Measurements from ENCODE around the gene DLG2. TPM values are rescaled to one million over a fixed set of nuclear protein-coding genes. Genes with fewer than 3 reads are reported as not detected.

Gene DLG2
- total and polyA plus RNA-seq, 2 of the 4 experiments (the other 2 are of a cell fraction), result 0.31 to 0.36 TPM

GRCh38 chr11:83475760-83476159 lies 2151.4 kb downstream of the DLG2 start:
- BruUV-seq (replicated peaks), result no TSS peak
- dilution Hi-C loops (cut with HindIII; ENCODE audit: low sequenced_read_pairs, unreplicated experiment), result no loop called here
- Histone ChIP-seq H2BK15ac (ENCODE audit: low read depth, low read length) (no peak overlapping the region), H3K9ac (ENCODE audit: low read depth, low read length) (no peak overlapping the region), H4K20me1 (ENCODE audit: insufficient read depth, low read length) (no peaks in the 10 kb centered on the region), H3K23ac (ENCODE audit: low read depth, low read length) (no peak overlapping the region), H3K27ac (ENCODE audit: insufficient read depth, low read length) (no peak overlapping the region), H2BK120ac (ENCODE audit: low read depth, low read length) (no peak overlapping the region), H3K4me2 (ENCODE audit: low read depth, low read length) (no peak overlapping the region), H4K8ac (ENCODE audit: low read depth in 2 of 2, low read length in 2 of 2) (no peak overlapping the region), H3K27me3 (ENCODE audit: control insufficient read depth, insufficient read depth, low read length) (no peaks in the 10 kb centered on the region), H3K18ac (ENCODE audit: low read depth, low read length) (no peak overlapping the region), H2AK9ac (replicated peaks; ENCODE audit: low read depth, low read length, poor library complexity) (no peak overlapping the region), H3K79me1 (ENCODE audit: low read depth in 1 of 2, low read length in 2 of 2) (no peaks in the 10 kb centered on the region), H2BK5ac (ENCODE audit: low read depth, low read length, poor library complexity, severe bottlenecking) (no peak overlapping the region), H3K9me3 (ENCODE audit: control insufficient read depth, insufficient read depth, low read length) (no peaks in the 10 kb centered on the region), H2BK20ac (ENCODE audit: low read depth, low read length) (no peak overlapping the region), H4K5ac (ENCODE audit: low read depth, low read length) (no peak overlapping the region), H3K4me1 (ENCODE audit: control insufficient read depth, insufficient read depth, low read length) (no peaks in the 10 kb centered on the region), H2AK5ac (ENCODE audit: low read depth, low read length) (no peak overlapping the region), H3K14ac (replicated peaks; ENCODE audit: low read depth, low read length) (no peak overlapping the region), H3K56ac (ENCODE audit: extremely low read depth, insufficient read depth, low read length) (no peak overlapping the region), H3K4ac (ENCODE audit: low read depth, low read length) (no peak overlapping the region), H4K91ac (ENCODE audit: insufficient read depth, low read depth, low read length) (no peak overlapping the region), H3K9me1 (ENCODE audit: insufficient read depth, low read length) (no peaks in the 10 kb centered on the region), H2AFZ (replicated peaks; ENCODE audit: low read length, poor library complexity) (no peak overlapping the region), H3K4me3 (ENCODE audit: insufficient read depth, low read depth, low read length) (no peak overlapping the region), H3K36me3 (ENCODE audit: control insufficient read depth, insufficient read depth, low read length) (no peaks in the 10 kb centered on the region)
- ATAC-seq (ENCODE audit: low read depth) (no peak), DNase-seq (no peak)
- TF ChIP-seq, protein P1, sequence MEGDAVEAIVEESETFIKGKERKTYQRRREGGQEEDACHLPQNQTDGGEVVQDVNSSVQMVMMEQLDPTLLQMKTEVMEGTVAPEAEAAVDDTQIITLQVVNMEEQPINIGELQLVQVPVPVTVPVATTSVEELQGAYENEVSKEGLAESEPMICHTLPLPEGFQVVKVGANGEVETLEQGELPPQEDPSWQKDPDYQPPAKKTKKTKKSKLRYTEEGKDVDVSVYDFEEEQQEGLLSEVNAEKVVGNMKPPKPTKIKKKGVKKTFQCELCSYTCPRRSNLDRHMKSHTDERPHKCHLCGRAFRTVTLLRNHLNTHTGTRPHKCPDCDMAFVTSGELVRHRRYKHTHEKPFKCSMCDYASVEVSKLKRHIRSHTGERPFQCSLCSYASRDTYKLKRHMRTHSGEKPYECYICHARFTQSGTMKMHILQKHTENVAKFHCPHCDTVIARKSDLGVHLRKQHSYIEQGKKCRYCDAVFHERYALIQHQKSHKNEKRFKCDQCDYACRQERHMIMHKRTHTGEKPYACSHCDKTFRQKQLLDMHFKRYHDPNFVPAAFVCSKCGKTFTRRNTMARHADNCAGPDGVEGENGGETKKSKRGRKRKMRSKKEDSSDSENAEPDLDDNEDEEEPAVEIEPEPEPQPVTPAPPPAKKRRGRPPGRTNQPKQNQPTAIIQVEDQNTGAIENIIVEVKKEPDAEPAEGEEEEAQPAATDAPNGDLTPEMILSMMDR (conservative IDR thresholded peaks at IDR 0.05; ENCODE audit: low read depth, low read length), result no peak
- TF ChIP-seq CHD1 (IDR thresholded peaks at IDR 0.05; ENCODE audit: low read depth, low read length) (no peak), ELK1 (IDR thresholded peaks at IDR 0.05; ENCODE audit: borderline replicate concordance, low read depth, low read length) (no peak), FOS (IDR thresholded peaks at IDR 0.05; ENCODE audit: low read depth, low read length) (no peak), RFX5 (IDR thresholded peaks at IDR 0.05; ENCODE audit: low read depth, low read length) (no peak), NFE2L2 (IDR thresholded peaks at IDR 0.05; ENCODE audit: low read depth, low read length) (no peak), POLR2A (IDR thresholded peaks at IDR 0.05; ENCODE audit: low read depth, low read length) (no peak), CEBPB (IDR thresholded peaks at IDR 0.05; ENCODE audit: low read depth, low read length) (no peak), MXI1 (IDR thresholded peaks at IDR 0.05; ENCODE audit: borderline replicate concordance, low read depth, low read length) (no peak), MAZ (IDR thresholded peaks at IDR 0.05; ENCODE audit: borderline replicate concordance, low read depth, low read length) (no peak), MAFK (IDR thresholded peaks at IDR 0.05; ENCODE audit: low read depth, low read length) (no peak), SMC3 (IDR thresholded peaks at IDR 0.05; ENCODE audit: low read depth, low read length) (no peak), RCOR1 (IDR thresholded peaks at IDR 0.05; ENCODE audit: insufficient replicate concordance, low read length) (no peak), BHLHE40 (IDR thresholded peaks at IDR 0.05; ENCODE audit: low read depth, low read length) (no peak), RAD21 (IDR thresholded peaks at IDR 0.05; ENCODE audit: low read length) (no peak)
- TF ChIP-seq, protein P2, sequence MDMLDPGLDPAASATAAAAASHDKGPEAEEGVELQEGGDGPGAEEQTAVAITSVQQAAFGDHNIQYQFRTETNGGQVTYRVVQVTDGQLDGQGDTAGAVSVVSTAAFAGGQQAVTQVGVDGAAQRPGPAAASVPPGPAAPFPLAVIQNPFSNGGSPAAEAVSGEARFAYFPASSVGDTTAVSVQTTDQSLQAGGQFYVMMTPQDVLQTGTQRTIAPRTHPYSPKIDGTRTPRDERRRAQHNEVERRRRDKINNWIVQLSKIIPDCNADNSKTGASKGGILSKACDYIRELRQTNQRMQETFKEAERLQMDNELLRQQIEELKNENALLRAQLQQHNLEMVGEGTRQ (IDR thresholded peaks at IDR 0.05; ENCODE audit: low read depth, low read length), result no peak
- WGBS, 2 experiments (ENCODE audit: extremely low coverage in 2 of 2, insufficient read length in 1 of 2), result 18% methylated on average over 3 of the region's 3 CpGs; no CpG with 5 or more reads in 1 of the 2 experiments
- in situ Hi-C loops (cut with MboI; ENCODE audit: low sequenced_read_pairs), result no loop called here
- POLR2A ChIA-PET (ENCODE audit: unreplicated experiment), result no interaction called here
- CTCF ChIA-PET, result no interaction called here
- intact Hi-C loops (cut with micrococcal nuclease), result no loop called here

Data from IMR-90 (cell line).